ENCODE measurements around the gene CABLES2. TPM values are rescaled to one million over a fixed set of nuclear protein-coding genes. Genes with fewer than 3 reads are reported as not detected.

Gene CABLES2
- total RNA-seq, 1 experiment from 2014 or later, result 8.9 TPM

GRCh38 chr20:62446481-62446880 is 39.4 kb upstream of the CABLES2 start:
- Histone ChIP-seq H3K4me3 (replicated peaks in 1 of 2; ENCODE audit: low read depth in 1 of 2, low read length in 2 of 2) (no peak overlapping the region), H4K20me1 (ENCODE audit: insufficient read depth) (no peaks in the 10 kb centered on the region), H2AFZ (ENCODE audit: low read depth, low read length, poor library complexity, severe bottlenecking) (no peak overlapping the region), H3K27ac (ENCODE audit: low read depth, low read length) (no peak overlapping the region), H3K27me3 (ENCODE audit: insufficient read depth, low read length) (no peaks in the 10 kb centered on the region), H3K9me3 (ENCODE audit: control insufficient read depth in 1 of 2, insufficient read depth in 1 of 2, low read depth in 1 of 2, low read length in 2 of 2) (no peaks in the 10 kb centered on the region), H3K36me3 (ENCODE audit: control insufficient read depth in 1 of 2, insufficient read depth in 2 of 2, low read length in 2 of 2) (no peaks in the 10 kb centered on the region), H3K9ac (ENCODE audit: low read length) (no peak overlapping the region), H3K79me2 (ENCODE audit: insufficient read depth, low read length) (no peaks in the 10 kb centered on the region), H3K4me1 (ENCODE audit: control insufficient read depth in 1 of 2, insufficient read depth in 2 of 2, low read length in 2 of 2) (no peaks in the 10 kb centered on the region), H3K4me2 (ENCODE audit: low read length) (no peak overlapping the region), H3K9me2 (ENCODE audit: insufficient read depth) (no peaks in the 10 kb centered on the region)
- no TSS peak for BruUV-seq (replicated peaks)
- ATAC-seq, result no peak
- TF ChIP-seq SP1 (IDR thresholded peaks at IDR 0.05; ENCODE audit: low read depth) (no peak), EGR1 (IDR thresholded peaks at IDR 0.05; ENCODE audit: low read depth) (no peak)
- POLR2A ChIA-PET, result no interaction called here
- CTCF ChIA-PET, result no interaction called here
- DNase-seq (ENCODE audit: low read depth, low spot score), result no peak
- intact Hi-C loops (cut with micrococcal nuclease), result no loop called here
- RAD21 ChIA-PET (ENCODE audit: low non-redundant PET in 1 of 2, low total read pairs in 2 of 2, uncharacterized antibody in 2 of 2, unreplicated experiment in 2 of 2), result no interaction called here

DNA sequence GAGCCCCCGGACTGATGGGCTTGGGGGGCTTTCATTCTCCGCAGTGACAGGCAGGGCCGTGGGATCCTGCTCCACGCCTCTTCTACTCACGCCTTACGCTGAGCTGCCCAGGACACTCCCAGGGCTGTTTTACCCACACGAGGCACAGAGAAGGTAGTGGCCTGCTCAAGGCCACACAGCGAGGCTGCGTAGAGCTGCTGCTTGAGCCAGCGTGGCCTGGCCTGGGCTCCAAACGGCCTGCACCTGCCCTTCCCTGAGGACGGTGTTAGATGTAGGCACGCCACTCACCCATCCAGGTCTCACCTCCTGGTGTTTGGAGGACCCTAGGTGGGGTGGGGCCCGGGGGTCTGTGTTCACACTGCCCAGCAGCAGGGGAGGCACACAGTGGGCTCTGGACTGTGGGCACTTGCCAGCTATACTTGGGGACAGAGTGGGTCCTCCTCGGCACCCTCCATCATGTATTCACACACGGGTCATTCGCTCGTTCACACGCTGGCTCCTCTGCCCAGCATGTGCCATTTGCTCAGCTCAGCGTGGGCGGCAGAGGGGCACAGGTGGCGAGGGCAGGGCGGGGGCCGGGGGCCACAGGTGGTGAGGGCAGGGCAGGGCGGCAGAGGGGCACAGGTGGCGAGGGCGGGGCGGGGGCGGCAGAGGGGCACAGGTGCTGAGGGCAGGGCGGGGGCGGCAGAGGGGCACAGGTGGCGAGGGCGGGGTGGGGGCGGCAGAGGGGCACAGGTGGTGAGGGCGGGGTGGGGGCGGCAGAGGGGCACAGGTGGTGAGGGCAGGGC is 38.7 kb upstream of the CABLES2 start:
- Histone ChIP-seq H3K4me2 (ENCODE audit: low read length) (no peak overlapping the region), H3K36me3 (ENCODE audit: control insufficient read depth in 1 of 2, insufficient read depth in 2 of 2, low read length in 2 of 2) (no peaks in the 10 kb centered on the region), H3K9me3 (ENCODE audit: control insufficient read depth in 1 of 2, insufficient read depth in 1 of 2, low read depth in 1 of 2, low read length in 2 of 2) (no peaks in the 10 kb centered on the region), H3K79me2 (ENCODE audit: insufficient read depth, low read length) (no peaks in the 10 kb centered on the region), H3K4me1 (ENCODE audit: control insufficient read depth in 1 of 2, insufficient read depth in 2 of 2, low read length in 2 of 2) (no peaks in the 10 kb centered on the region), H3K27me3 (ENCODE audit: insufficient read depth, low read length) (no peaks in the 10 kb centered on the region), H2AFZ (ENCODE audit: low read depth, low read length, poor library complexity, severe bottlenecking) (no peak overlapping the region), H3K27ac (ENCODE audit: low read depth, low read length) (no peak overlapping the region), H3K9ac (ENCODE audit: low read length) (no peak overlapping the region), H4K20me1 (ENCODE audit: insufficient read depth) (no peaks in the 10 kb centered on the region), H3K9me2 (ENCODE audit: insufficient read depth) (no peaks in the 10 kb centered on the region), H3K4me3 (replicated peaks in 1 of 2; ENCODE audit: low read depth in 1 of 2, low read length in 2 of 2) (no peak overlapping the region)
- ChIA-PET POLR2A (no interaction called here), CTCF (no interaction called here), RAD21 (ENCODE audit: low non-redundant PET in 1 of 2, low total read pairs in 2 of 2, uncharacterized antibody in 2 of 2, unreplicated experiment in 2 of 2) (no interaction called here)
- DNase-seq (ENCODE audit: low read depth, low spot score), result no peak
- TF ChIP-seq RAD21 (IDR thresholded peaks at IDR 0.05; ENCODE audit: low read depth), result no peak
- ATAC-seq, result no peak
- BruUV-seq (replicated peaks), result no TSS peak
- intact Hi-C loops (cut with micrococcal nuclease), result no loop called here
